HG02588 (cell line): ENCODE measurements around the gene UCK2.

Experiments used
- ATAC-seq: cut with Tn5 transposase; IDR thresholded peaks from one replicate; pipeline ENCODE4 v1.9.1; 2021; ENCODE audit warnings: mild to moderate bottlenecking, moderate library complexity; ENCODE audit not compliant: unreplicated experiment

The UCK2 gene

GRCh38 chr1:165928075-165928731 lies 100.8 kb downstream of the UCK2 start:
- no peak for ATAC-seq

GRCh38 chr1:165930961-165931360 lies 103.5 kb downstream of the UCK2 start:
- ATAC-seq: no peak

GRCh38 chr1:165933446-165934170 lies 106.2 kb downstream of the UCK2 start:
- ATAC-seq: no peak

DNA sequence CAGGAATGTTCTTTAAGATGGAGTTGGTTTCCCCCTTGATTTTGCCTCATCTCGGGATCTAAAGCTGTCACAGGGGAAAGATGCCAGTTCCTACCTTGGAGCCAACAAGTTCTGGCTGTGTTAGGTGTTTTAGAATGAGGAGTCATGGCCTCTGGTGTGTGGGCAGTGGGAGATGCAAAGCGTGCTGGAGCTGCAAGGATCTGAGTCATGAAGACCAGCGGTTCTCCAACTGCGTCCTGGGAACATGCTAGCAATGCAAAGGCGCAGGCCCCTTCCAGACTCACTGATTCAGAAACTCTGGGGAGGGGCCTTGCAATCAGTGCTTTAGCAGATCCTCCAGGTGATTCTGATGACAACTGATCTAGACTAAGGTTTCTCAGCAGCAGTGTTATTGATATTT lies 109.1 kb downstream of the UCK2 start:
- ATAC-seq: no peak

- no peak for ATAC-seq
Observed at GRCh38 chr1:165937829-165938228, 110.4 kb downstream of the UCK2 start.

- no peak for ATAC-seq
Observed at GRCh38 chr1:165938844-165939243, 111.4 kb downstream of the UCK2 start.

DNA sequence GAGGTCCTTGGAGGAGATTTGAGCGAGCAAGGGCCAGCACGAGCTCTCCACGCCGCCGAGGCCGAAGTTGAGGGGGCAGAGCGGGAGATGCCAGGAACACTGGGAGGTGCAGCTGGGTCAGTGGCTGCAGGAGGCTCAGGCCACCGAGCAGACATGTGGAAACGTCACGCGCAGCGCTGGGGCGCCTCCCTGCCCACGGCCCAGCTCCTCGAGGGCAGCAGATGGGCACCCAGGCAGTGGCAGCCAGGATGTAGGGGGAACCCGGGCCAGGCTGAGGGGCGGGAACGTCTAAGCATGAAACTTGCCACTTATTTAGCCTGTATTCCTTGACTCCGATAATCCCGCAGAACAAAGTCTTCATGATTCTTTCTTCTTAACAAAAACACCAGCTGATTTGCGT lies 114.1 kb downstream of the UCK2 start:
- ATAC-seq: no peak

DNA sequence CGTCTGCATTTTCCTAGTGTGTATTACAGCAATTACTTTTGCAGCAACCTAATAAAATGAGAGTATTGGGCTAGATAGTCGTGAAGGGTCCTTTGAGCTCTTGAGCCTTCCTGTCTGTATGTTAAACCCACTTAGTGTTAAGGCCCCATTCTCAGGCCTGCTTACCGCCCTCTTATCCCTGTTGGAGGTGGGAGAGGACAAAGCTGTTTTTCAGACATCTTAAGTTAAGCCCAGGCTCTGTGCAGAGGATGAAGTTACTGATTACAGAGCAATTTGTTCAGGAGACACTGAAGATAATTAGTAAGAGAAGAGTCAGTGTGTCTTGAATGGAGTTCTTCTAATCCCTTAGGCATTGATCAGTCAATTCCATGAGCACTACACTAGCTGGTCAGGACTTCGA lies 114.6 kb downstream of the UCK2 start:
- no peak for ATAC-seq

- no peak for ATAC-seq
Observed at GRCh38 chr1:165942927-165943597, 115.6 kb downstream of the UCK2 start.

DNA sequence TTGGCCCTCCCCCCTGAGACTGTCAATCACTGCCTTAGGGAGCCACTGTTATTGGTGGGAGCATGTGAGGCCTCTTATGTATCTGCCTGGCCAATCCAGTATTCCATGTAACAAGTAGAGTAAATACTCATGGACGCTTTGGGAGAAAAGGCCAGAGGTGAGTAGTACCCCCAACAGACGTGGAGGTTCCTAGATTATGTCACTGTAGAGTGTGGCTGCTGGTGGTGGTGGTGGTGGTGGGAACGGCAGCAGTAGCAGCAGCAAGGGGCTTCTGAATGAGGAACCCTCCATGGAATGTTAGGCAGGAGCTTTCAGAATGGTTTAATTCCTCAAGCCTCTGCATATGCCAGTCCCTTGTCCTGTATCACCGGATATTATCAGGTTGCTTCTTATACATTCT lies 118.5 kb downstream of the UCK2 start:
- ATAC-seq: no peak

- ATAC-seq: no peak
Observed at GRCh38 chr1:165947797-165948455, 120.5 kb downstream of the UCK2 start.

DNA sequence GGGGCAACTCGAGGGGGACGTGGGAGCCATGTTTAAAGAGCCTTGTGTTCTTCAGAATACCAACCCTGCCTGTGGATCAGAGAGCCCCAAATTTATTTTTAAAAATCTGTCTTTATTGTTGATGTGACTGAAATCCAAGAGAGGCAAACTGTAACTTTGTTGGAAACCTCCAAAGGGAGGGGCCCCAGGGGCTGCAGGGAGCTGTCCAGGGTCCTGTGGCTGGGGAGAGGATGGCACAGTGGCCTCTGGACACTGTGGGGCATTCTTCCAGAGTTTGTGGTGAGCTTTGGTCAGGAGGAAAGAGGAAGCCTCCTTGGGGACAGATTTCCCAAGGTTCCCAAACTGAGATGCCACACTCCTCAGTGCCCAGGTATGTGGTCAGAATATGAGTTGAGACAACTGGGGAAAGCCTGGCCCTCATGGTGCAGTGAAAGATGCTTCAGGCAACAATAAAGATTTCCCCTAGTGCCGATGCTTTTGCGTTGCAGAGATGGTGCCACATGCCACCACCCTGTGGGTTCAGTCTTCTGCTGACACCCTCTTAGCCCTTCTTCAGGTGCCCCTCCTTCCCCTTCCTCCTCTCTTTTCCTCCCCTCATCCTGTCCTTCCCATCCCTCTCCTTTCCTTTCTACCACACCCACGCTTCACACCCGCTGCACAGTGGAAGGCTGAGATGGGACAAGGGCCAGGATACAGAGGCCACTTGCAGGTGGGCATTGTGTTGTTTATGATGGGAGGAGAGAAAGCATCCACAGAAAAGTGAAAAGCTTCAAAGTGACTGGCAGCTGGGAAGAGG lies 122.1 kb downstream of the UCK2 start:
- ATAC-seq: no peak

- ATAC-seq: no peak
Observed at GRCh38 chr1:165954940-165955339, 127.5 kb downstream of the UCK2 start.

GRCh38 chr1:165958306-165958705 lies 130.9 kb downstream of the UCK2 start:
- ATAC-seq: no peak

- ATAC-seq: no peak
Observed at GRCh38 chr1:165960136-165960535, 132.7 kb downstream of the UCK2 start.

GRCh38 chr1:165960881-165961280 lies 133.5 kb downstream of the UCK2 start:
- no peak for ATAC-seq
